ENCODE measurements around the gene DHRS2. TPM values are rescaled to one million over a fixed set of nuclear protein-coding genes. Genes with fewer than 3 reads are reported as not detected.

Gene DHRS2
- total and polyA plus RNA-seq, 2 of the 13 experiments (the other 11 are each of a cell fraction or from before 2014, with no cell fraction given) = 1,621 to 3,021 TPM

DNA sequence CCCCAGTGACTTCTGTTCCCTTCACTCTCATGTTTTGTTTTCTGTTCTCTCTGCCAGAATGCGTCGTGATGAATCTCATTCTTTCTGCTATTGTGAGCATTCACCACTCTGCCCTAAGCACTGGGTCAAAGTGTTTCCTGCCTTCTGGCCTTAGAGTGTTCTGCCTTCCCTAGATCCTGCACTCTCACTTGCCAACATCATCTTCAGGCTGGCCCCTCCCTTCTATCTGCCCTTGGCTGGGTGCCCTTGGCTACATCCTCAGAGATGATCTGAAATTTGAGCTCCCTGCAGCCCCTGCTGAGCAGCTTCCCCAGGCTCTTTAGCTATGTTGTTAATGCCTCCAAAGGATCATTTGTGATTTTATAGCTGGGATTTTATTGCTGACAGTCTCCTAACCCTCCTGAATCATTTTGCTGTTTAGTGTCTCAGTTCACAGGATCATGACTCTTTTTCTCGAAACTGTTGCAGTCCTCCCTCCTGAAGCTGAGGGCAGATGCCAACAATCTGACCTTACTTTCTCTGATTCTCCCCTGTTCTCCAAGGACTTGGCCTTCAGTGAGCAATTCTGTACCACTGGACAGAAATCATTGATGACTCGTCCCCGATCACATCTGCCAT is 4.5 kb downstream of the DHRS2 start (continued):
- TF ChIP-seq GATA4 (IDR thresholded peaks at IDR 0.05; ENCODE audit: borderline replicate concordance, low read depth) = no peak
- no peak for TF ChIP-seq KDM5B (CRISPR knock-in tag; IDR thresholded peaks at IDR 0.05; ENCODE audit: borderline replicate concordance)
- no peak for TF ChIP-seq NFKB2 (CRISPR knock-in tag; IDR thresholded peaks at IDR 0.05; ENCODE audit: borderline replicate concordance)
- no peak for TF ChIP-seq THAP11 (CRISPR knock-in tag; IDR thresholded peaks at IDR 0.05)
- TF ChIP-seq, protein P1, sequence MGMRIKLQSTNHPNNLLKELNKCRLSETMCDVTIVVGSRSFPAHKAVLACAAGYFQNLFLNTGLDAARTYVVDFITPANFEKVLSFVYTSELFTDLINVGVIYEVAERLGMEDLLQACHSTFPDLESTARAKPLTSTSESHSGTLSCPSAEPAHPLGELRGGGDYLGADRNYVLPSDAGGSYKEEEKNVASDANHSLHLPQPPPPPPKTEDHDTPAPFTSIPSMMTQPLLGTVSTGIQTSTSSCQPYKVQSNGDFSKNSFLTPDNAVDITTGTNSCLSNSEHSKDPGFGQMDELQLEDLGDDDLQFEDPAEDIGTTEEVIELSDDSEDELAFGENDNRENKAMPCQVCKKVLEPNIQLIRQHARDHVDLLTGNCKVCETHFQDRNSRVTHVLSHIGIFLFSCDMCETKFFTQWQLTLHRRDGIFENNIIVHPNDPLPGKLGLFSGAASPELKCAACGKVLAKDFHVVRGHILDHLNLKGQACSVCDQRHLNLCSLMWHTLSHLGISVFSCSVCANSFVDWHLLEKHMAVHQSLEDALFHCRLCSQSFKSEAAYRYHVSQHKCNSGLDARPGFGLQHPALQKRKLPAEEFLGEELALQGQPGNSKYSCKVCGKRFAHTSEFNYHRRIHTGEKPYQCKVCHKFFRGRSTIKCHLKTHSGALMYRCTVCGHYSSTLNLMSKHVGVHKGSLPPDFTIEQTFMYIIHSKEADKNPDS (CRISPR knock-in tag; IDR thresholded peaks at IDR 0.05) = no peak
- TF ChIP-seq, protein P2, sequence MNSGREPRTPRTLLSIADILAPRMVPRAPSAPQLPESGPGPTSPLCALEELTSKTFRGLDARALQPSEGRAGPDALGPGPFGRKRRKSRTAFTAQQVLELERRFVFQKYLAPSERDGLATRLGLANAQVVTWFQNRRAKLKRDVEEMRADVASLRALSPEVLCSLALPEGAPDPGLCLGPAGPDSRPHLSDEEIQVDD (CRISPR knock-in tag; IDR thresholded peaks at IDR 0.05; ENCODE audit: borderline replicate concordance) = no peak
- TF ChIP-seq NR3C1 (CRISPR knock-in tag; IDR thresholded peaks at IDR 0.05) = no peak
- TF ChIP-seq, protein P3, sequence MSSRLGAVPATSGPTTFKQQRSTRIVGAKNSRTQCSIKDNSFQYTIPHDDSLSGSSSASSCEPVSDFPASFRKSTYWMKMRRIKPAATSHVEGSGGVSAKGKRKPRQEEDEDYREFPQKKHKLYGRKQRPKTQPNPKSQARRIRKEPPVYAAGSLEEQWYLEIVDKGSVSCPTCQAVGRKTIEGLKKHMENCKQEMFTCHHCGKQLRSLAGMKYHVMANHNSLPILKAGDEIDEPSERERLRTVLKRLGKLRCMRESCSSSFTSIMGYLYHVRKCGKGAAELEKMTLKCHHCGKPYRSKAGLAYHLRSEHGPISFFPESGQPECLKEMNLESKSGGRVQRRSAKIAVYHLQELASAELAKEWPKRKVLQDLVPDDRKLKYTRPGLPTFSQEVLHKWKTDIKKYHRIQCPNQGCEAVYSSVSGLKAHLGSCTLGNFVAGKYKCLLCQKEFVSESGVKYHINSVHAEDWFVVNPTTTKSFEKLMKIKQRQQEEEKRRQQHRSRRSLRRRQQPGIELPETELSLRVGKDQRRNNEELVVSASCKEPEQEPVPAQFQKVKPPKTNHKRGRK (CRISPR knock-in tag; IDR thresholded peaks at IDR 0.05) = no peak
- TF ChIP-seq SPEN (CRISPR knock-in tag; IDR thresholded peaks at IDR 0.05; ENCODE audit: low read depth) = no peak
- TF ChIP-seq EP300 (IDR thresholded peaks at IDR 0.05; ENCODE audit: low read depth in 2 of 2, low read length in 2 of 2) = no peak
- 0 out of 2 replicates have a peak, but pooled peaks have one; percentile 7 for TF ChIP-seq EP300 (CRISPR knock-in tag; IDR thresholded peaks at IDR 0.05; ENCODE audit: borderline replicate concordance)
- TF ChIP-seq KLF12 (CRISPR knock-in tag; IDR thresholded peaks at IDR 0.05; ENCODE audit: borderline replicate concordance) = no peak
- TF ChIP-seq BRD4 (CRISPR knock-in tag; IDR thresholded peaks at IDR 0.05) = no peak
- TF ChIP-seq ZFP1 (CRISPR knock-in tag; IDR thresholded peaks at IDR 0.05) = no peak
- TF ChIP-seq, protein P4, sequence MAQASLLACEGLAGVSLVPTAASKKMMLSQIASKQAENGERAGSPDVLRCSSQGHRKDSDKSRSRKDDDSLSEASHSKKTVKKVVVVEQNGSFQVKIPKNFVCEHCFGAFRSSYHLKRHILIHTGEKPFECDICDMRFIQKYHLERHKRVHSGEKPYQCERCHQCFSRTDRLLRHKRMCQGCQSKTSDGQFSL (CRISPR knock-in tag; IDR thresholded peaks at IDR 0.05) = no peak
- no peak for TF ChIP-seq RELA (CRISPR knock-in tag; IDR thresholded peaks at IDR 0.05)
- TF ChIP-seq ZNF274 (CRISPR knock-in tag; IDR thresholded peaks at IDR 0.05) = no peak
- TF ChIP-seq YEATS4 (CRISPR knock-in tag; IDR thresholded peaks at IDR 0.05; ENCODE audit: borderline replicate concordance) = no peak
- no peak for TF ChIP-seq ISX (CRISPR knock-in tag; conservative IDR thresholded peaks at IDR 0.05)
- TF ChIP-seq, protein P5, sequence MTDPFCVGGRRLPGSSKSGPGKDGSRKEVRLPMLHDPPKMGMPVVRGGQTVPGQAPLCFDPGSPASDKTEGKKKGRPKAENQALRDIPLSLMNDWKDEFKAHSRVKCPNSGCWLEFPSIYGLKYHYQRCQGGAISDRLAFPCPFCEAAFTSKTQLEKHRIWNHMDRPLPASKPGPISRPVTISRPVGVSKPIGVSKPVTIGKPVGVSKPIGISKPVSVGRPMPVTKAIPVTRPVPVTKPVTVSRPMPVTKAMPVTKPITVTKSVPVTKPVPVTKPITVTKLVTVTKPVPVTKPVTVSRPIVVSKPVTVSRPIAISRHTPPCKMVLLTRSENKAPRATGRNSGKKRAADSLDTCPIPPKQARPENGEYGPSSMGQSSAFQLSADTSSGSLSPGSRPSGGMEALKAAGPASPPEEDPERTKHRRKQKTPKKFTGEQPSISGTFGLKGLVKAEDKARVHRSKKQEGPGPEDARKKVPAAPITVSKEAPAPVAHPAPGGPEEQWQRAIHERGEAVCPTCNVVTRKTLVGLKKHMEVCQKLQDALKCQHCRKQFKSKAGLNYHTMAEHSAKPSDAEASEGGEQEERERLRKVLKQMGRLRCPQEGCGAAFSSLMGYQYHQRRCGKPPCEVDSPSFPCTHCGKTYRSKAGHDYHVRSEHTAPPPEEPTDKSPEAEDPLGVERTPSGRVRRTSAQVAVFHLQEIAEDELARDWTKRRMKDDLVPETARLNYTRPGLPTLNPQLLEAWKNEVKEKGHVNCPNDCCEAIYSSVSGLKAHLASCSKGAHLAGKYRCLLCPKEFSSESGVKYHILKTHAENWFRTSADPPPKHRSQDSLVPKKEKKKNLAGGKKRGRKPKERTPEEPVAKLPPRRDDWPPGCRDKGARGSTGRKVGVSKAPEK (CRISPR knock-in tag; IDR thresholded peaks at IDR 0.05; ENCODE audit: borderline replicate concordance) = no peak
- no peak for TF ChIP-seq MTF2 (CRISPR knock-in tag; IDR thresholded peaks at IDR 0.05; ENCODE audit: borderline replicate concordance)
- TF ChIP-seq XBP1 (CRISPR knock-in tag; IDR thresholded peaks at IDR 0.05) = no peak
- TF ChIP-seq ZNF329 (CRISPR knock-in tag; IDR thresholded peaks at IDR 0.05; ENCODE audit: low read depth) = no peak

All from HepG2 (cell line).